RWPE1 (cell line): ENCODE results near the gene NTN1.

Experiments used
- CTCF ChIA-PET: fragments of 350-600 bp; sonication (Branson Sonifier 250); formaldehyde crosslinking; extraction: SDS; loops from one replicate; lab custom pipeline; 2021; lab: Yijun Ruan, JAX
- POLR2A ChIA-PET: fragments of 400-600 bp; formaldehyde crosslinking; extraction: SDS; loops from one replicate; lab custom pipeline; 2020; ENCODE audit warnings: antibody characterized with exemption; ENCODE audit not compliant: low non-redundant PET; lab: Yijun Ruan, JAX
- DNase-seq: peaks from one replicate; pipeline ENCODE4 v3.0.0; 2012; ENCODE audit warnings: low spot score
- H3K27ac ChIP-seq: fragments of 450-650 bp; 2 replicates; pipeline ENCODE4 v1.5.1; 2017
- CTCF ChIP-seq: fragments of 450-650 bp; conservative IDR thresholded peaks from 2 replicates; pipeline ENCODE4 v1.5.1; 2017; ENCODE audit warnings: low read depth, mild to moderate bottlenecking

The NTN1 gene

GRCh38 chr17:9233761-9234160, 212.5 kb downstream of the NTN1 start:
- H3K27ac ChIP-seq: no peak overlapping the region
- POLR2A ChIA-PET: no interaction called here
- DNase-seq: no peak
- CTCF ChIA-PET: interaction anchor here (0.6 kb wide), 1 partner anchor 23 kb away, joined by 3 read pairs; no protein-coding TSS in a partner anchor
- TF ChIP-seq CTCF: no peak

- ChIA-PET POLR2A (no interaction called here), CTCF (no interaction called here)
- no peak overlapping the region for H3K27ac ChIP-seq
- no peak for DNase-seq
- no peak for TF ChIP-seq CTCF
These were observed 213.2 kb downstream of the NTN1 start for GRCh38 chr17:9234389-9234945.

GRCh38 chr17:9235346-9235745, 214.0 kb downstream of the NTN1 start:
- no peak for TF ChIP-seq CTCF
- ChIA-PET POLR2A (no interaction called here), CTCF (interaction anchor here (0.6 kb wide), 1 partner anchor 342 kb away, joined by 6 read pairs; no protein-coding TSS in a partner anchor)
- DNase-seq: no peak
- H3K27ac ChIP-seq: no peak overlapping the region

GRCh38 chr17:9236286-9237052, 215.2 kb downstream of the NTN1 start:
- no peak for DNase-seq
- POLR2A ChIA-PET: no interaction called here

GRCh38 chr17:9237053-9237410, 215.7 kb downstream of the NTN1 start:
- no peak overlapping the region for H3K27ac ChIP-seq
- TF ChIP-seq CTCF: no peak
- ChIA-PET CTCF (no interaction called here), POLR2A (no interaction called here)
- no peak for DNase-seq

More at GRCh38 chr17:9236286-9237052, 215.2 kb downstream of the NTN1 start:
- no peak overlapping the region for H3K27ac ChIP-seq
- CTCF ChIA-PET: no interaction called here
- TF ChIP-seq CTCF: no peak

- H3K27ac ChIP-seq: no peak overlapping the region
- no peak for DNase-seq
- CTCF ChIA-PET: no interaction called here
- no peak for TF ChIP-seq CTCF
- POLR2A ChIA-PET: no interaction called here
These were observed 216.5 kb downstream of the NTN1 start for GRCh38 chr17:9237661-9238301.
